Brain microvascular endothelial cell (primary cell): Measurements from ENCODE around the gene FSTL5.
"Not testable (repeated sequence)": the region's sequence is repeated elsewhere in the genome, so short reads cannot be mapped to it uniquely, and the experiment has no call there.

Experiments
- DNase-seq: peaks from one replicate; pipeline ENCODE4 v3.0.0-alpha.2; 2020
- H3K27ac ChIP-seq: fragments of 250-450 bp; sonication (Bioruptor Pico); 2 replicates; pipeline ENCODE4 v1.5.1; 2020; ENCODE audit warnings: mild to moderate bottlenecking, moderate library complexity
- H3K27me3 ChIP-seq: fragments of 250-450 bp; sonication (Bioruptor Pico); replicated peaks from 2 replicates; pipeline ENCODE4 v1.5.1; 2020; ENCODE audit warnings: mild to moderate bottlenecking
- H3K36me3 ChIP-seq: fragments of 250-450 bp; sonication (Bioruptor Pico); replicated peaks from 2 replicates; pipeline ENCODE4 v1.5.1; 2020; ENCODE audit warnings: mild to moderate bottlenecking
- H3K4me3 ChIP-seq: 2 replicates; pipeline ENCODE4 v1.5.1; 2011; ENCODE audit warnings: low read depth, mild to moderate bottlenecking, control low read depth, low read length, moderate library complexity
- CTCF ChIP-seq: IDR thresholded peaks from 2 replicates; pipeline ENCODE4 v1.5.1; 2011; ENCODE audit warnings: low read depth, mild to moderate bottlenecking, moderate library complexity, low read length, control low read depth, inconsistent platforms; ENCODE audit errors: missing control alignments
- in situ Hi-C: cut with HindIII; loops from 2 replicates; pipeline ENCODE4 v1.10.0; 2017; ENCODE audit warnings: low sequenced_read_pairs, low pct_ligation_motif_present

The FSTL5 gene

GRCh38 chr4:161760008-161760407, 403.8 kb downstream of the FSTL5 start:
- H3K27me3 ChIP-seq = no peaks in the 10 kb centered on the region
- no peaks in the 10 kb centered on the region for H3K36me3 ChIP-seq
- no peak overlapping the region for H3K27ac ChIP-seq
- in situ Hi-C loops = no loop called here
- no peak for DNase-seq
- TF ChIP-seq CTCF = no peak
- no peak overlapping the region for H3K4me3 ChIP-seq

DNA sequence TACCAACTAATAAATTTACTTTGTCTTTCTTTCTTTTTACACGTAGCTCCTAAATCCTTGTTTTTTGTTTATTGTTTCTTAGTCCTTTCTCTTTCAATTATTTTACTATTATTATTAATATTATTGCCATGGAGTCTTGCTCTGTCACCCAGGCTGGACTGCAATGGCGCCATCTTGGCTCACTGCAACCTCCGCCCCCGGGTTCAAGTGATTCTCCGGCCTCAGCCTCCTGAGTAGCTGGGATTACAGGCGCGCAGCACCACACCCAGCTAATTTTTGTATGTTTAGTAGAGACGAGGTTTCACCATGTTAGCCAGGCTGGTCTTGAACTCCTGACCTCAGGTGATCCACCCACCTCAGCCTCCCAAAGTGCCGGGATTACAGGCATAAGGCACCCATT, 405.4 kb downstream of the FSTL5 start:
- H3K36me3 ChIP-seq, in situ Hi-C loops, DNase-seq, H3K4me3 ChIP-seq, H3K27ac ChIP-seq, H3K27me3 ChIP-seq: not testable (repeated sequence)

DNA sequence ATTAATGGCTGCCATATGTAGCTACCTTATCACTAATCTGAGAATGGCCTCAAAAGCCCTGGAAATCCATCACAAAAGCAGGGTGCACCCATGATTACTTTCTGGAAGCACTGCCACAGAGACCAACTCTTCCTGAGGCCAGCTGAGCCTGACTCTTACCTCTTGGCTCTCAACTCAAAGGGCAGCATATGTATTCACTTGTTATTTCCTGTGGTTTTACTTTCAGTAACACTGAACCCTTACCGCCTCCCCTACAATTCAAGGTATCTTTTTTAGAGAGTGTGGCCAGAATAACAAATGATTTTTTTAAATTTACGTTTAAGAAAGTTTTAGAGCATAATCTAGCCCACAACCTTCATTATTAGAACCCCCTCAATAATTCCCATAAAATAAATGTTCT, 434.9 kb downstream of the FSTL5 start:
- no peak for TF ChIP-seq CTCF
- Histone ChIP-seq H3K27ac (no peak overlapping the region), H3K36me3 (no peaks in the 10 kb centered on the region), H3K27me3 (no peaks in the 10 kb centered on the region), H3K4me3 (no peak overlapping the region)
- in situ Hi-C loops = no loop called here
- DNase-seq = no peak

GRCh38 chr4:161721947-161722346, 441.9 kb downstream of the FSTL5 start:
- in situ Hi-C loops = no loop called here
- Histone ChIP-seq H3K27ac (no peak overlapping the region), H3K27me3 (no peaks in the 10 kb centered on the region), H3K36me3 (no peaks in the 10 kb centered on the region), H3K4me3 (no peak overlapping the region)
- DNase-seq = no peak
- TF ChIP-seq CTCF = no peak

GRCh38 chr4:161717084-161717483, 446.7 kb downstream of the FSTL5 start:
- H3K27me3 ChIP-seq = no peaks in the 10 kb centered on the region
- no peak overlapping the region for H3K4me3 ChIP-seq
- in situ Hi-C loops = no loop called here
- TF ChIP-seq CTCF = no peak
- no peak for DNase-seq
- H3K27ac ChIP-seq = no peak overlapping the region
- H3K36me3 ChIP-seq = no peaks in the 10 kb centered on the region

DNA sequence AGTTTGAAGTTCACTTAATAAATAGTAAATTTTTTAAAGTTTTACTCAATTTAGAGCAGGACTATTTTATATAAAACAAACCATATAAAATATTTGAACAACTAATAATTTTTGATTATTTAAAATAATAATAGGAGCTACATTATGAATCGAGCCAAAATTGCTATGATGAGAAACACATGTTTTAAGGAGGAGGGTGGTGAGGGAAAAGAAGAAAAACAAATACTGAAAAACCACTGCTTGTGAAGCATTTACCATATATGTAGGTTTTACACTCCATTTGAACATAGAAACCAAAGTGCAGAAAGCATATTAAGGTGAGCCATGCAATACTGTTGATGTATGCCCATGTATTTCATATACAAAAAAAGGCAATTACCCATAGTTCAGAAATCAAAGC, 448.9 kb downstream of the FSTL5 start:
- in situ Hi-C loops = no loop called here
- no peak for DNase-seq
- H3K4me3 ChIP-seq = no peak overlapping the region
- no peak overlapping the region for H3K27ac ChIP-seq
- H3K36me3 ChIP-seq = no peaks in the 10 kb centered on the region
- TF ChIP-seq CTCF = no peak
- H3K27me3 ChIP-seq = no peaks in the 10 kb centered on the region
